Keratinocyte (primary cell): ENCODE measurements around the gene TRIM65. TPM values are rescaled to one million over a fixed set of nuclear protein-coding genes. Genes with fewer than 3 reads are reported as not detected.

ENCODE experiments used
- DNase-seq: peaks from one replicate; pipeline ENCODE4 v3.0.0-alpha.2; 2011; ENCODE audit warnings: low read depth, missing footprints, low spot score
- FAIRE-seq: peaks from 2 replicates; lab custom pipeline; 2011; peaks lifted over from hg19 to GRCh38; lab: Jason Lieb, UNC
- H2AFZ ChIP-seq: 2 replicates; pipeline ENCODE4 v1.6.0; 2012; ENCODE audit warnings: low read length, control low read depth, inconsistent platforms; ENCODE audit not compliant: control insufficient read depth
- H3K27ac ChIP-seq: 2 replicates; pipeline ENCODE4 v1.5.1; 2011; ENCODE audit warnings: low read length; ENCODE audit not compliant: control insufficient read depth, insufficient read depth
- H3K27me3 ChIP-seq: 3 replicates; pipeline ENCODE4 v1.6.0; 2011; ENCODE audit warnings: low read length; ENCODE audit not compliant: control insufficient read depth, insufficient read depth; ENCODE audit errors: extremely low read depth
- H3K36me3 ChIP-seq, 2 experiments: 2 replicates in 1 of 2; 3 replicates in 1 of 2; pipeline ENCODE4 v1.5.1; 2011; ENCODE audit warnings: low read length in 2 of 2, mild to moderate bottlenecking in 1 of 2; ENCODE audit not compliant: control insufficient read depth in 2 of 2, insufficient read depth in 2 of 2; ENCODE audit errors: extremely low read depth in 1 of 2
- H3K4me1 ChIP-seq: 3 replicates; pipeline ENCODE4 v1.5.1; 2011; ENCODE audit warnings: low read length; ENCODE audit not compliant: control insufficient read depth, insufficient read depth; ENCODE audit errors: extremely low read depth
- H3K4me2 ChIP-seq: 3 replicates; pipeline ENCODE4 v1.6.0; 2011; ENCODE audit warnings: low read depth, low read length; ENCODE audit not compliant: control insufficient read depth, insufficient read depth; ENCODE audit errors: extremely low read depth
- H3K4me3 ChIP-seq, 3 experiments: fragments of 200-600 bp in 1 of 3; sonication (generic) in 1 of 3; 2 replicates in 2 of 3; 3 replicates in 1 of 3; pipeline ENCODE4 v1.5.1; 2011 to 2016; ENCODE audit warnings: low read length in 3 of 3, mild to moderate bottlenecking in 3 of 3, control low read depth in 2 of 3, inconsistent platforms in 1 of 3, low read depth in 1 of 3, mixed read lengths in 1 of 3, mixed run types in 1 of 3, moderate library complexity in 1 of 3; ENCODE audit not compliant: control insufficient read depth in 2 of 3, insufficient read depth in 2 of 3; ENCODE audit errors: extremely low read depth in 1 of 3
- H3K79me2 ChIP-seq: 2 replicates; pipeline ENCODE4 v1.6.0; 2012; ENCODE audit warnings: low read length; ENCODE audit not compliant: control insufficient read depth, insufficient read depth
- H3K9ac ChIP-seq: 3 replicates; pipeline ENCODE4 v1.6.0; 2011; ENCODE audit warnings: low read length; ENCODE audit not compliant: control insufficient read depth, insufficient read depth; ENCODE audit errors: extremely low read depth
- H3K9me1 ChIP-seq: 3 replicates; pipeline ENCODE4 v1.6.0; 2011; ENCODE audit warnings: low read length; ENCODE audit not compliant: control insufficient read depth, insufficient read depth; ENCODE audit errors: extremely low read depth
- H3K9me3 ChIP-seq: 2 replicates; pipeline ENCODE4 v1.5.1; 2012; ENCODE audit warnings: low read depth, low read length; ENCODE audit not compliant: control insufficient read depth
- H4K20me1 ChIP-seq: 3 replicates; pipeline ENCODE4 v1.6.0; 2011; ENCODE audit warnings: low read length; ENCODE audit not compliant: control insufficient read depth, insufficient read depth; ENCODE audit errors: extremely low read depth
- CTCF ChIP-seq, 3 experiments: IDR thresholded peaks in 1 of 3; conservative IDR thresholded peaks in 1 of 3; optimal IDR thresholded peaks in 1 of 3; 2 replicates in 2 of 3; 3 replicates in 1 of 3; pipeline versions ENCODE3 to v1.5.1; 2011; ENCODE audit warnings: low read length in 3 of 3, mild to moderate bottlenecking in 3 of 3, moderate library complexity in 2 of 3, control low read depth in 1 of 3, inconsistent platforms in 1 of 3; ENCODE audit not compliant: insufficient read depth in 2 of 3; ENCODE audit errors: extremely low read depth in 1 of 3
- EZH2 ChIP-seq: IDR thresholded peaks from one replicate; pipeline ENCODE4 v1.6.1; 2012; ENCODE audit warnings: inconsistent platforms, mild to moderate bottlenecking, low read length, moderate library complexity
- dilution Hi-C: fragments of 300-500 bp; cut with MboI; formaldehyde crosslinking; loops from one replicate; pipeline ENCODE4 v1.7.0; 2020; ENCODE audit warnings: low sequenced_read_pairs; ENCODE audit not compliant: extremely low pct_ligation_motif_present
- polyA plus RNA-seq, 5 experiments: library from polyadenylated mRNA; depleted of rRNA in 3 of 5; stranded (reverse) in 3 of 5; stranded (forward) in 1 of 5; unstranded in 1 of 5; fragments of >200 nt; gene quantifications; 1 replicate in 1 of 5; 2 replicates in 3 of 5; 3 replicates in 1 of 5; pipeline versions ENCODE4 v1.2.1 to v1.2.3, GENCODE V29; 2011 to 2012; ENCODE audit warnings: missing spikeins in 2 of 5, low read depth in 1 of 5, low replicate concordance in 1 of 5

The TRIM65 gene
- polyA plus RNA-seq, 1 donor (not counting 4 experiments of a cell fraction or from before 2014, with no cell fraction given) = 7.8 TPM

- H3K79me2 ChIP-seq = peaks cover 8% of the 10 kb centered on the region
- dilution Hi-C loops = no loop called here
- DNase-seq (no peak), FAIRE-seq (no peak)
- H3K27me3 ChIP-seq = no peaks in the 10 kb centered on the region
- no peaks in the 10 kb centered on the region for H3K9me3 ChIP-seq
- TF ChIP-seq CTCF (optimal IDR thresholded peaks at IDR 0.05 in 1 of 3, IDR thresholded peaks at IDR 0.05 in 1 of 3, conservative IDR thresholded peaks at IDR 0.05 in 1 of 3; ENCODE audit: extremely low read depth in 1 of 3, insufficient read depth in 2 of 3, low read length in 3 of 3) (no peak), EZH2 (no peak)
- H3K36me3 ChIP-seq = peaks cover 16 to 28% of the 10 kb centered on the region in 2 experiments
- H3K9ac ChIP-seq = no peak overlapping the region
- no peaks in the 10 kb centered on the region for H3K9me1 ChIP-seq
- H3K4me1 ChIP-seq = peaks cover 10% of the 10 kb centered on the region
- H3K4me2 ChIP-seq = no peak overlapping the region
- no peak overlapping the region for H2AFZ ChIP-seq
- H3K4me3 ChIP-seq = no peak overlapping the region
- H3K27ac ChIP-seq = no peak overlapping the region
- H4K20me1 ChIP-seq = no peaks in the 10 kb centered on the region
Observed at GRCh38 chr17:75902406-75902805, 5.7 kb upstream of the TRIM65 start.

- H3K27me3 ChIP-seq = no peaks in the 10 kb centered on the region
- H3K27ac ChIP-seq = no peak overlapping the region
- peaks cover 8% of the 10 kb centered on the region for H3K79me2 ChIP-seq
- FAIRE-seq (no peak), DNase-seq (no peak)
- no peaks in the 10 kb centered on the region for H3K9me3 ChIP-seq
- no peaks in the 10 kb centered on the region for H3K9me1 ChIP-seq
- H3K4me3 ChIP-seq = no peak overlapping the region
- H3K4me1 ChIP-seq = peaks cover 10% of the 10 kb centered on the region
- H2AFZ ChIP-seq = no peak overlapping the region
- TF ChIP-seq EZH2 = no peak
- no peak for TF ChIP-seq CTCF (optimal IDR thresholded peaks at IDR 0.05 in 1 of 3, IDR thresholded peaks at IDR 0.05 in 1 of 3, conservative IDR thresholded peaks at IDR 0.05 in 1 of 3; ENCODE audit: extremely low read depth in 1 of 3, insufficient read depth in 2 of 3, low read length in 3 of 3)
- H4K20me1 ChIP-seq = no peaks in the 10 kb centered on the region
- H3K9ac ChIP-seq = no peak overlapping the region
- H3K4me2 ChIP-seq = no peak overlapping the region
- dilution Hi-C loops = no loop called here
- peaks cover 18 to 28% of the 10 kb centered on the region in 2 experiments for H3K36me3 ChIP-seq
Observed at GRCh38 chr17:75901727-75902126, 5.0 kb upstream of the TRIM65 start.
